Thymus (tissue), 11 donors: ENCODE measurements around the gene RANBP3. TPM values are rescaled to one million over a fixed set of nuclear protein-coding genes. Genes with fewer than 3 reads are reported as not detected.

ENCODE experiments used
- DNase-seq, 9 donors: peaks; one replicate each; pipeline ENCODE4 v3.0.0-alpha.2; 2013; ENCODE audit warnings: low spot score in 9 of 9, low read depth in 6 of 9, missing footprints in 1 of 9
- H3K27ac ChIP-seq, 2 donors: one replicate each; pipeline ENCODE4 v1.5.1; 2013; ENCODE audit warnings: control low read depth in 1 of 2, low read depth in 1 of 2, low read length in 1 of 2, mild to moderate bottlenecking in 1 of 2, moderate library complexity in 1 of 2
- H3K27me3 ChIP-seq, 2 donors: one replicate each; pipeline ENCODE4 v1.5.1; 2013; ENCODE audit warnings: low read length in 1 of 2; ENCODE audit not compliant: control insufficient read depth in 2 of 2, insufficient read depth in 1 of 2
- H3K36me3 ChIP-seq, 2 donors: one replicate each; pipeline ENCODE4 v1.5.1; 2013; ENCODE audit warnings: low read length in 1 of 2, mild to moderate bottlenecking in 1 of 2, moderate library complexity in 1 of 2; ENCODE audit not compliant: control insufficient read depth in 2 of 2, insufficient read depth in 2 of 2
- H3K4me1 ChIP-seq, 2 donors: one replicate each; pipeline ENCODE4 v1.5.1; 2013; ENCODE audit warnings: low read length in 2 of 2; ENCODE audit not compliant: control insufficient read depth in 2 of 2, insufficient read depth in 2 of 2
- H3K4me3 ChIP-seq, 2 donors: one replicate each; pipeline ENCODE4 v1.5.1; 2013; ENCODE audit warnings: low read length in 2 of 2, control low read depth in 1 of 2, mild to moderate bottlenecking in 1 of 2
- H3K9me3 ChIP-seq, 2 donors: one replicate each; pipeline ENCODE4 v1.5.1; 2013; ENCODE audit warnings: low read length in 1 of 2, mild to moderate bottlenecking in 1 of 2; ENCODE audit not compliant: control insufficient read depth in 2 of 2, insufficient read depth in 1 of 2
- WGBS: extraction: QIAGEN DNeasy Blood & Tissue Kit; methylation state at CpG from one replicate; pipeline ENCODE4 v1.1.7; 2013; 5-methylcytosine and 5-hydroxymethylcytosine counted together
- polyA plus RNA-seq: library from polyadenylated mRNA; stranded (reverse); fragments of 200-250 nt; gene quantifications from one replicate; pipeline ENCODE4 v1.2.3, GENCODE V29; 2013
- total RNA-seq: library from RNA; stranded (reverse); fragments of 120-200 nt; gene quantifications from one replicate; pipeline ENCODE4 v1.2.4, GENCODE V29; 2013
- donor health status: healthy.

The RANBP3 gene
- total and polyA plus RNA-seq, 2 donors: 36.7 to 39.0 TPM

DNA sequence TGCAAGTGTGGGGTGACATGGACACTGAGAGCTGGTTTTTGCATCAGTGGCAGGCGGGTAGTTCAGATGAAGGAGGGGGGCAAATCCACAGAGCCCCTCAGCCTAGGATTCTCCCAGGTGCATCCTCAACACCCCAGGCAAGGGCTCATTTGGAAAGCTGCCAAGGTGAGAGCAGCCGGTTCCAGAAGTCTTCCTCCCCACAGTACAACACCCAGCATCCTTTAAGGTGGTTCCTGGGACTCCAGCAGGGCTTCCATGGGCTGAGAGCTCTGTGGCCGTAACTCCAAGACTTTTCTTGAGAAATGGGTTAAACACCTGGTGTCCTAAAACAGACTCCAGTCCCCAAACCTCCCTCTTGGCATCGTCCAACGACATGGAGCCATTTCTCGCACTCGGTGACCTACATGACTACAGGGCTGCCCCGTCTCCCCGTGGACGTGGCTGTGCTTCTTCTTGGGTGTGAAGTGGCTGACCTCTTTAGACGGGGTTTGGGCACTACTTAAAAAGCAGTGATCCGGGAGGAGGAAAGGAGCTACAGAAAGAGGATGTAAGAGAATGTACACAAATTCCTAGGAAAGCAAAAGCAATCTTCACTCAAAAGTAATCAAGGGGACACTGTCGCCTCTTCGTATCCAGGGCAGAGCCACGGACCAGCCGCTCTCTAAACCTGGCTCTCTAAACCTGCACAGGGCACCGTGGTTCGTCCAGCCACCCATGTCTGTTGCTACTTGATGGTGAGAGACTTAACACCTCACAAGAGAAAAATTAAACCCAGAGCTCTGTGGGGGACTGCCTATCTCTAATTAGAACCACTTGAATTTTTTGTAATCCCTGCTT is 25.5 kb downstream of the RANBP3 start:
- no peaks in the 10 kb centered on the region for H3K9me3 ChIP-seq
- DNase-seq: no peak
- H3K27ac ChIP-seq: no peak overlapping the region
- H3K4me1 ChIP-seq: peaks cover 73 to 86% of the 10 kb centered on the region in 2 donors
- H3K27me3 ChIP-seq: no peaks in the 10 kb centered on the region
- H3K4me3 ChIP-seq: no peak overlapping the region
- 85% methylated on average over 18 of the region's 18 CpGs for WGBS
- peaks cover 3 to 28% of the 10 kb centered on the region in 2 donors for H3K36me3 ChIP-seq

DNA sequence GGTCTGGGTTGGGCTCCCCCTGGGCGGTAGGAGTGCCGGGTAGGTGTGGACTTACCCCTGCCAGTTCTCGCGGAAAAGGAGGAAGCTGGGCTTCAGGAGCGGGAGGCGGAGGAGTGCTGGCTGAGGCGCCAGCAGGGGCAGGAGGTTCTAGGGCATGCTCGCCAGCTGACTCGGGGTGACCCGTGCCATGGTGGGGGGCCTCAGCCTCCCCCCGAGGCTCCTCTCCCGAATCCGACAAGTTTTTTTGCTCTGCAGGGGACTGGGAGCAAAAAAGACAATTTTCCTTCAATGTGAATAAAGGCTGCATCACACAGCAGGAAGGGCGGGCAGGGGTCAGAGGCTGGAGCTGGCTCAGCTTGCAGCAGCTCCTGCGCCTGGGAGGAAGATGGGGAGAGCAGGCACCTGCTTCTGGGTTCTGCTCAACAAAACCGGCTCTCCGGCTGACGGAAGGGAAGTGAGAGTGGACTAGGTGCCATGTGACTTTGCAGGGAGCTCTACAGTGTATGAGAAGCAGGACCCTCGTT is 26.5 kb downstream of the RANBP3 start:
- Histone ChIP-seq H3K4me3 (no peak overlapping the region), H3K9me3 (no peaks in the 10 kb centered on the region), H3K36me3 (peaks cover under 1 to 27% of the 10 kb centered on the region in 2 donors), H3K27me3 (no peaks in the 10 kb centered on the region), H3K27ac (no peak overlapping the region), H3K4me1 (peaks cover 78 to 89% of the 10 kb centered on the region in 2 donors)
- 56% methylated on average over 19 of the region's 19 CpGs for WGBS
- no peak for DNase-seq

DNA sequence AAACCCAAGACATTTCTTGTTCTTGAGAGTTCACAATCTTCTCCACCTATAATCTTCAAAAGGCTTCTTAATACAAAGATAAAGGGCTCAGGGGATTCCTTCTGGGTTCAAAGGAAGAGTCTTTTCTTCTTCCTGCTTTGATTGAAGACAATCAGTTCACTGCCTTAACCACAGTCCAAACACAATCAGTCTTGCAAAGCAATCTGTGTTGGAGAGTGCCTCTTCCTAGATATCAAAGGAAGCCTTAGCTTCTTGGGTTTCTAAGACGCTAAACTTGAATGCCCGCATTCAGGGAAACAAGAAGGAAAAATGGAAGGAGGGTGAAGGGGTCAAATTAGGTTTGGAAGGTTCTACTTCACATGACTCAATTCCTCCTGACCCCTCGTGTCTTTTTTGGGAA is 27.2 kb downstream of the RANBP3 start:
- DNase-seq: peak in 1 of 9 donors; percentile 43
- Histone ChIP-seq H3K9me3 (no peaks in the 10 kb centered on the region), H3K4me3 (no peak overlapping the region), H3K36me3 (peaks cover 7 to 30% of the 10 kb centered on the region in 2 donors), H3K27me3 (no peaks in the 10 kb centered on the region), H3K27ac (peak overlapping the region in 1 of 2 donors; percentile 98), H3K4me1 (peaks cover 80 to 91% of the 10 kb centered on the region in 2 donors)
- WGBS: 76% methylated on average over 3 of the region's 3 CpGs

DNA sequence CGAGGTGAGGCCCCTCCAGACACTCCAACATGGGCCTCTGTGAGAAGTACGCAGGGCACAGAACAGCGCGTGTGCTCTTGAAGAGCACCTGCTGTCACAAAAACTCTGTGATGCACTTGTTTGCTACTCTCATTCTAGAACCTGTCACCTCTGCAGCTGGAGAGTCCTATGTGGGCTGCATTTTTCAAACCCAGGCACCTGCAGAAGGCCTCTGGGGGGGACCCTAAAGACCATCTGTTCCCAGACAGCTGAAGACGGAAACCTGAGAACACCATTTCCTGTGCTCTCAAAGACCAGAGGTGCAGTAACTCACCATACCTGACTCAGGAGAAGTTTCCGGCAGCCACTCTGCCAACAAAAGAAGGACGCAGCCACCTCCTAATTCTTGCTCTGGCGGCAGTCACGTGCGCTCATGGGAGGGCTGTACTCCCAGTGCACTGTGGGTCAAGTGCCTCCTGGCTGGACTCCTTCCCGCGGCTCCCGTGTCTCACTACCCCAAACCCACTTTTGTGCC is 28.1 kb downstream of the RANBP3 start:
- DNase-seq: peak; percentile 73 to 96 (median 87)
- 9% methylated on average over 13 of the region's 13 CpGs for WGBS
- Histone ChIP-seq H3K4me3 (peak overlapping the region in 1 of 2 donors; percentile 2), H3K9me3 (no peaks in the 10 kb centered on the region), H3K4me1 (peaks cover 80 to 88% of the 10 kb centered on the region in 2 donors), H3K27ac (peak overlapping the region; percentile 85 to 98), H3K27me3 (no peaks in the 10 kb centered on the region), H3K36me3 (peaks cover 9 to 35% of the 10 kb centered on the region in 2 donors)

DNA sequence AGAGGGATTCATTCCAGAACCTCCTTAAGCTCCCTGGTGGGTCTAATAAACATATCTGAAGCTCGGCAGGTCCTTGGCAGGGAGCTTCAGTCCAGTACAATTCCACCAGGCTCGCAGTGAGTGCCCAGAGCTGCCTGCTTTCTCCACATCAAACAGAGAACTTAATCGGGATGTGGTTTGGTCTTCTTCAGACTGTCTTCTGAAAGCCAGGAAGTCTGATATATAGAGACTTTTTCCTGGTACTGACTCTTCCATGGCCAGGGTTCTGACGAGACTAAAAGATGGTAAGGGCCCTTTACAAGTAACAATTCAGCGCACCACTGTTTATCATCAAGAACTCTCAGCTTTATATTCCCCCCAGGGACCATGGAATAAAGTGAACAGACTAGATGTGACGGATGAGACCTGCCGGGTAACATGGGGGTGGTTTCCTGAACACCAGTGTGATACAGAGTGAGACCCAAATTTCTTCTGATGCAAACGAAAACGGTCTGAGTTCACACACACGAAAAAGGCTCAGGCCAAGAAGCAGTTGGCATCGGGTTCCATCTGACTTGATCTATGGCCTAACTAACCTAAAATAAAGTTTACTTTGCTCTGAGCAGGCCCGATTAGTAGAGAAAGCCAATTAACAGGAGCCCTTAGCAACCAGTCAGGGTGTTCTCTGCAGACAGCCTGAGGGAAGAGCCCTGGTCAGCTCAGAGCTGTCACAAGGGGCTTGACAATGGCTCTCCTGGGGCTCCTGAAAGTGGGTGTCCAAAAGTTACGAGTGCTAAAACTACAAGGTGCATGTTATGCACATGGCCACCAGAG is 29.0 kb downstream of the RANBP3 start:
- H3K4me1 ChIP-seq: peaks cover 71 to 79% of the 10 kb centered on the region in 2 donors
- DNase-seq: peak in 1 of 9 donors; percentile 45
- H3K36me3 ChIP-seq: peaks cover 9 to 37% of the 10 kb centered on the region in 2 donors
- H3K9me3 ChIP-seq: no peaks in the 10 kb centered on the region
- no peaks in the 10 kb centered on the region for H3K27me3 ChIP-seq
- H3K27ac ChIP-seq: peak overlapping the region; percentile 85 to 98
- WGBS: 60% methylated on average over 13 of the region's 13 CpGs
- no peak overlapping the region for H3K4me3 ChIP-seq

DNA sequence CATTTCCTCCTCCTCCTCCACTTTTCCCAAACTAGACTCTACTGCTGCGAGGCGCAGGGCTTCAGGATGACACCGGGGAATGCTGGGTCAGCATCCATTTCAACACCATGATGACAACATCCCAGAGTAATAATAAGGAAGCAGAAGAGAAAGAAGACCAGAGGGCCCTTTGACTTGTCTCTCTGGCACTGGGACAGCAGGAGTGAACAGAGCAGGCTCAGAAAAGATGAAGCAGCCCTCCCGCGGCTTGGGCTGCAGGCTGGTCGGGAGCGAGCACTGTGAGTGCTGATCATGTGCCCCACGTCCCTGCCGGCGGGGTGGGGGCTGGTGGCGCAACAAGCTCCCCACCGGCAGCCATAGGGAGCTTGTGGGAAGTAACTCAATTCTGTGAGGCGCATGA is 30.5 kb downstream of the RANBP3 start:
- H3K4me1 ChIP-seq: peaks cover 57 to 64% of the 10 kb centered on the region in 2 donors
- peaks cover 14 to 43% of the 10 kb centered on the region in 2 donors for H3K36me3 ChIP-seq
- DNase-seq: no peak
- H3K4me3 ChIP-seq: no peak overlapping the region
- no peaks in the 10 kb centered on the region for H3K27me3 ChIP-seq
- H3K9me3 ChIP-seq: no peaks in the 10 kb centered on the region
- 97% methylated on average over 13 of the region's 13 CpGs for WGBS
- H3K27ac ChIP-seq: no peak overlapping the region

DNA sequence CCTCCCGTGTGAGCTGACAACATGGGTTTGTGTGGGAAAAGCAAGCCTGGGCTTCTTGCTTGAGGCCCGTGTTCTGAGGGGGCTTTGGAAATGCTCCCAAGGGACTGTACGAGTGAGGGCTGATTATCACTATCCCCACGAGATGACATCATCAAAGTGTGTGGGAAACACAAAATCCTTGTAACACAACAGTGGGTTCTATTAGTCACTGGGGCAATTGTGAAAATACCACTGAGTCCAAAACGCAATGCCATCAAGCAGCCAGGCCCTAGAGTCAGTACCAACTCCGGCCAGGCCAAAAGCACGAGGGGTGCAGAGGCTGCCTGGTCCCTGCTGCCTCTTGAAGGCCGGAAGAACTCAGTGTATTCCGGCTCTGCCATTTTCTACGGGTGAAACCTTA is 34.3 kb downstream of the RANBP3 start:
- Histone ChIP-seq H3K9me3 (no peaks in the 10 kb centered on the region), H3K4me3 (no peak overlapping the region), H3K27ac (no peak overlapping the region), H3K4me1 (peaks cover 22 to 26% of the 10 kb centered on the region in 2 donors), H3K27me3 (no peaks in the 10 kb centered on the region), H3K36me3 (peaks cover 39 to 66% of the 10 kb centered on the region in 2 donors)
- WGBS: 87% methylated on average over 10 of the region's 10 CpGs
- no peak for DNase-seq

DNA sequence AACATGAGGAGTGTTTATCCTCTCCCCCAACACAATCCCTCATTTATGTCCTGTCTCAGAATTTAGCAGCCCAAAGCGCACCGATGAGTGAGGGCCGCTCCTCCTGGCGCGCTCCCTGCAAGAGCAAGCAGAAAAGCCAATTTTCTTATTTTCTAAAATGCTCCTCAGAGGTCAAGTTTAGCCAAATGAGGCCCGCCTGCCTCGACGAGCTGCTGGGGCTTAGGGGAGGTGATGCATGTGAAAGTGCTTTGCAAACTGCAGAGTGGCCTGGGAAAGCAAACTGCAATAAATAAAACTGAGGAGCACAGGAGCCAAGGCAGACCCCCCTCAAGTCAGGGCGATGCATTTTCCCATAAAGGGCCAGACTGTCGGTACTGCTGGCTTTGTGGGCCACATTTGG is 34.9 kb downstream of the RANBP3 start:
- WGBS: 95% methylated on average over 10 of the region's 10 CpGs

More for the DNA sequence above, 34.9 kb downstream of the RANBP3 start:
- H3K36me3 ChIP-seq: peaks cover 39 to 63% of the 10 kb centered on the region in 2 donors
- DNase-seq: no peak
- peaks cover 18 to 20% of the 10 kb centered on the region in 2 donors for H3K4me1 ChIP-seq
- no peaks in the 10 kb centered on the region for H3K9me3 ChIP-seq
- H3K4me3 ChIP-seq: no peak overlapping the region
- H3K27ac ChIP-seq: no peak overlapping the region
- no peaks in the 10 kb centered on the region for H3K27me3 ChIP-seq
